ENCODE results near the gene HIP1. TPM values are rescaled to one million over a fixed set of nuclear protein-coding genes. Genes with fewer than 3 reads are reported as not detected.

The HIP1 gene
- polyA plus RNA-seq, 1 of the 3 experiments (the other 2 are of a cell fraction) = 11.3 TPM

DNA sequence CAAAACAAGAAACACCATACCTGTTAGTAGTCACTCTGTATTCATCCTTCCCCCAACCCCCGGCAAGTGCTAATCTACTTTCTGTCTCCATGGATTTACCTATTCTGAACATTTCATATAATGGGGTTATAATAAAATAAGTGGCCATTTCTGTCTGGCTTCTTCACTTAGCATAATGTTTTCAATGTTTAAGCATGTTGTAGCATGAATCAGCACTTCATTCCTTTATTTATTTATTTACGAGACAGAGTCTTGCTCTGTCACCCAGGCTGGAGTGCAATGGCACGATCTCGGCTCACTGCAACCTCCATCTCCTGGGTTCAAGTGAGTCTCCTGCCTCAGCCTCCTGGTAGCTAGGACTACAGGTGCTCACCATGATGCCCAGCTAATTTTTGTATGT lies 69.2 kb downstream of the HIP1 start (continued):
- TF ChIP-seq, protein P1, sequence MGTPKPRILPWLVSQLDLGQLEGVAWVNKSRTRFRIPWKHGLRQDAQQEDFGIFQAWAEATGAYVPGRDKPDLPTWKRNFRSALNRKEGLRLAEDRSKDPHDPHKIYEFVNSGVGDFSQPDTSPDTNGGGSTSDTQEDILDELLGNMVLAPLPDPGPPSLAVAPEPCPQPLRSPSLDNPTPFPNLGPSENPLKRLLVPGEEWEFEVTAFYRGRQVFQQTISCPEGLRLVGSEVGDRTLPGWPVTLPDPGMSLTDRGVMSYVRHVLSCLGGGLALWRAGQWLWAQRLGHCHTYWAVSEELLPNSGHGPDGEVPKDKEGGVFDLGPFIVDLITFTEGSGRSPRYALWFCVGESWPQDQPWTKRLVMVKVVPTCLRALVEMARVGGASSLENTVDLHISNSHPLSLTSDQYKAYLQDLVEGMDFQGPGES (IDR thresholded peaks at IDR 0.05; ENCODE audit: low read depth, low read length) = no peak
- TF ChIP-seq, protein P2, sequence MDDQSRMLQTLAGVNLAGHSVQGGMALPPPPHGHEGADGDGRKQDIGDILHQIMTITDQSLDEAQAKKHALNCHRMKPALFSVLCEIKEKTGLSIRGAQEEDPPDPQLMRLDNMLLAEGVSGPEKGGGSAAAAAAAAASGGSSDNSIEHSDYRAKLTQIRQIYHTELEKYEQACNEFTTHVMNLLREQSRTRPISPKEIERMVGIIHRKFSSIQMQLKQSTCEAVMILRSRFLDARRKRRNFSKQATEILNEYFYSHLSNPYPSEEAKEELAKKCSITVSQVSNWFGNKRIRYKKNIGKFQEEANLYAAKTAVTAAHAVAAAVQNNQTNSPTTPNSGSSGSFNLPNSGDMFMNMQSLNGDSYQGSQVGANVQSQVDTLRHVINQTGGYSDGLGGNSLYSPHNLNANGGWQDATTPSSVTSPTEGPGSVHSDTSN (IDR thresholded peaks at IDR 0.05) = no peak
- no peak for TF ChIP-seq RFX5 (IDR thresholded peaks at IDR 0.05; ENCODE audit: low read length)

DNA sequence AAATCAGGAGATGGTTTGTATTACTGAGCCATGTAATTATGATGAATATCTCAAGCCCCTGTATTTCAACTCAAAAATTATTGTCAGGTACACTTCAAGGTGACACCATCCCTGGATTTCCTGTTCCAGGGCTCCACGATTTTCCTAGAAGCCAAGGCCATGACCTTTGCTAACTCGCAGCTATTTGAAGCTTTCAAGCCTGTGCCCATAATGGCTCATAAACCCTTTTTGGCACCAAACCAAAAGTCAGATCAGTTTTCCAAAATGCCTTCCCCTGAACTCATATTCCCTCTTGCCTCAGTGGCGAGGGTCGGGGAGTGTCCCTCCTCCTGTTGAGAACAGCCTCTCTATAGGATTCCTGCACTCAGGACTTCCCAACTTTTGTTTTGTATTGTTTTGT lies 70.8 kb downstream of the HIP1 start:
- TF ChIP-seq, protein P3, sequence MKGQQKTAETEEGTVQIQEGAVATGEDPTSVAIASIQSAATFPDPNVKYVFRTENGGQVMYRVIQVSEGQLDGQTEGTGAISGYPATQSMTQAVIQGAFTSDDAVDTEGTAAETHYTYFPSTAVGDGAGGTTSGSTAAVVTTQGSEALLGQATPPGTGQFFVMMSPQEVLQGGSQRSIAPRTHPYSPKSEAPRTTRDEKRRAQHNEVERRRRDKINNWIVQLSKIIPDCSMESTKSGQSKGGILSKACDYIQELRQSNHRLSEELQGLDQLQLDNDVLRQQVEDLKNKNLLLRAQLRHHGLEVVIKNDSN (IDR thresholded peaks at IDR 0.05; ENCODE audit: borderline replicate concordance, low read depth) = no peak
- TF ChIP-seq FOXM1 (IDR thresholded peaks at IDR 0.05; ENCODE audit: low read depth) = no peak
- TF ChIP-seq POLR2AphosphoS5 (IDR thresholded peaks at IDR 0.05; ENCODE audit: low read depth, low read length) = no peak
- TF ChIP-seq, protein P1 (IDR thresholded peaks at IDR 0.05; ENCODE audit: low read depth, low read length) = no peak
- peak; percentile 28; the same call in 1 of the 2 replicates for TF ChIP-seq NFIC (IDR thresholded peaks at IDR 0.05; ENCODE audit: borderline replicate concordance)
- no peak for TF ChIP-seq SMC3 (IDR thresholded peaks at IDR 0.05; ENCODE audit: low read depth, low read length)
- no peak overlapping the region for H3K4me3 ChIP-seq (ENCODE audit: low read depth in 2 of 2, low read length in 1 of 2)
- H3K9ac ChIP-seq = no peak overlapping the region
- CTCF ChIA-PET = no interaction called here
- no peak for DNase-seq
- H3K36me3 ChIP-seq (replicated peaks in 1 of 2; ENCODE audit: control insufficient read depth in 1 of 2, insufficient read depth in 2 of 2, low read length in 1 of 2) = no peaks in the 10 kb centered on the region
- H2AFZ ChIP-seq (ENCODE audit: low read depth) = no peak overlapping the region
- H3K27ac ChIP-seq (ENCODE audit: low read depth in 2 of 2, low read length in 1 of 2) = no peak overlapping the region
- H3K9me2 ChIP-seq = no peaks in the 10 kb centered on the region
- 79% methylated on average over 4 of the region's 4 CpGs for WGBS (ENCODE audit: low lambda C conversion rate)
- H3F3A ChIP-seq (replicated peaks; ENCODE audit: insufficient read depth) = no peaks in the 10 kb centered on the region
- H3K4me1 ChIP-seq (ENCODE audit: control insufficient read depth in 1 of 2, insufficient read depth in 2 of 2, low read depth in 1 of 2, low read length in 1 of 2) = peaks cover 0 to 2% of the 10 kb centered on the region in 2 experiments; a peak in 1 of 4 replicates
- H3K27me3 ChIP-seq (ENCODE audit: insufficient read depth) = no peaks in the 10 kb centered on the region
- H3K9me3 ChIP-seq = no peaks in the 10 kb centered on the region
- no peaks in the 10 kb centered on the region for H4K20me1 ChIP-seq (ENCODE audit: insufficient read depth)
- POLR2A ChIA-PET = no interaction called here
- no peaks in the 10 kb centered on the region for H3K79me2 ChIP-seq (ENCODE audit: insufficient read depth)
- no peak overlapping the region for H3K4me2 ChIP-seq

DNA sequence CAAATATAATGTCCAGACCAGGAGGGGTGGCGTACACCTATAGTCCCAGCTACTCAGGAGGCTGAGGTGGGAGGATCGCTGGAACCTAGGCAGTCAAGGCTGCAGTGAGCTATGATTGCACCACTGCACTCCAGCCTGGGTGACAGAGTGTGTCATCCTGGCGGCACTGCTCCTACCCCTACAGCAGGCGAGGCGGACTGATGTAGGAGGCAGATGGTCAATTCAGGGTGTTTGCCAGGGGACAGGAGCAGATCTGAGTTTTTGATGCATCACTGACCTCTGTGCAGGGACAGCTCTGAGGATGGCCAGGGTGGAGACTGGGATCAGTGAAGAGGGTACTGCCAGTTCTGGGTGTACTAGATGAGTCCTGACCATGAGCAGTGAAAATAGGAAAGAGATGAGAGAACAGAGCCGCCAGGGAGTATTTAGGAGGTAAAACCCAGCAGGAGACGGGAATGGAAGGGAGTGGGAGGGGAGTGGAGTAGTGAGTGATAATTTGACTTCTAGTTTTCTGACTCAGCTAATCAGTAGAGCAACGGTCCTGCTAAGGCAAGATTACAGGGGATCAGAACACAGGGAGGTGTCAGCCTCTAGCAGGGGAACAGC lies 75.3 kb downstream of the HIP1 start:
- WGBS (ENCODE audit: low lambda C conversion rate) = 91% methylated on average over 8 of the region's 8 CpGs

More for the DNA sequence above, 75.3 kb downstream of the HIP1 start:
- no peak overlapping the region for H3K4me3 ChIP-seq (ENCODE audit: low read depth in 2 of 2, low read length in 1 of 2)
- no peak overlapping the region for H2AFZ ChIP-seq (ENCODE audit: low read depth)
- H3K9me2 ChIP-seq = no peaks in the 10 kb centered on the region
- DNase-seq = no peak
- peaks cover 0 to 2% of the 10 kb centered on the region in 2 experiments; a peak in 1 of 4 replicates for H3K4me1 ChIP-seq (ENCODE audit: control insufficient read depth in 1 of 2, insufficient read depth in 2 of 2, low read depth in 1 of 2, low read length in 1 of 2)
- no peak overlapping the region for H3K27ac ChIP-seq (ENCODE audit: low read depth in 2 of 2, low read length in 1 of 2)
- CTCF ChIA-PET = interaction anchor here (1.1 kb wide), 2 partner anchors 8 to 18 kb away, joined by 3 to 4 read pairs; no protein-coding TSS in a partner anchor
- TF ChIP-seq EP300 (IDR thresholded peaks at IDR 0.05; ENCODE audit: borderline replicate concordance in 1 of 2, low read depth in 1 of 2, low read length in 1 of 2) = no peak
- TF ChIP-seq RAD21 (IDR thresholded peaks at IDR 0.05; ENCODE audit: low read length) = no peak
- no peaks in the 10 kb centered on the region for H4K20me1 ChIP-seq (ENCODE audit: insufficient read depth)
- POLR2A ChIA-PET = no interaction called here
- no peaks in the 10 kb centered on the region for H3K27me3 ChIP-seq (ENCODE audit: insufficient read depth)
- no peak overlapping the region for H3K4me2 ChIP-seq
- H3K79me2 ChIP-seq (ENCODE audit: insufficient read depth) = no peaks in the 10 kb centered on the region
- H3K9ac ChIP-seq = no peak overlapping the region
- H3F3A ChIP-seq (replicated peaks; ENCODE audit: insufficient read depth) = no peaks in the 10 kb centered on the region
- H3K36me3 ChIP-seq (replicated peaks in 1 of 2; ENCODE audit: control insufficient read depth in 1 of 2, insufficient read depth in 2 of 2, low read length in 1 of 2) = no peaks in the 10 kb centered on the region
- no peaks in the 10 kb centered on the region for H3K9me3 ChIP-seq
